Panc1 (cell line): ENCODE results near the gene OTUD1.

ENCODE experiments used
- POLR2AphosphoS5 ChIP-seq: IDR thresholded peaks from 2 replicates; pipeline ENCODE4 v1.6.1; 2012; ENCODE audit warnings: mild to moderate bottlenecking, low read depth, low read length, moderate library complexity
- SIN3A ChIP-seq: IDR thresholded peaks from 2 replicates; pipeline ENCODE4 v1.6.1; 2012; ENCODE audit warnings: low read depth, mild to moderate bottlenecking, low read length, moderate library complexity, borderline replicate concordance; ENCODE audit not compliant: insufficient read depth
- TCF7L2 ChIP-seq: IDR thresholded peaks from 2 replicates; pipeline ENCODE4 v1.6.1; 2011; ENCODE audit warnings: mild to moderate bottlenecking, low read depth, low read length, inconsistent platforms
- TF ChIP-seq, protein P1 (sequence below): fragments of 450-650 bp; IDR thresholded peaks from 2 replicates; pipeline ENCODE4 v1.5.1; 2017; ENCODE audit warnings: mild to moderate bottlenecking

DNA sequence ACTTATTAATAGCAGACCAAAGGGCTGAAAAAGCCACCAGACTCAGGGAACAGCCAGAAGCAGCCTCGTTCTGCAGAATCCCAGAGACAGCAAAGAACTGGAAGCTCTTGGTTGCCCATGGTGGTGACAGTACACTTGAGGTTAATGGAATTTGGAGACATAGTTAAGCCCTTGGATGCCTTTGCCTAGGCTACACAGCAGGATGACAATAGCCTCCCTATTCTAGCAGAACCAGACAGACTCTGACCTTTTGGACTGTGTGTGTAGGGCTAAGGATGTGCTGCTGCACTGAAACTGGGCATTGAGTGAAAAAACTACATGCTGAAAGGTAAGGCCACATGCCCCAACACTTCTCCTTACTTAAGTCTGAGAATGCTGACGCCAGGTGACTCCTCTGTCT is 22.7 kb downstream of the OTUD1 start:
- TF ChIP-seq TCF7L2 (no peak), SIN3A (no peak), POLR2AphosphoS5 (no peak)
- TF ChIP-seq, protein P1, sequence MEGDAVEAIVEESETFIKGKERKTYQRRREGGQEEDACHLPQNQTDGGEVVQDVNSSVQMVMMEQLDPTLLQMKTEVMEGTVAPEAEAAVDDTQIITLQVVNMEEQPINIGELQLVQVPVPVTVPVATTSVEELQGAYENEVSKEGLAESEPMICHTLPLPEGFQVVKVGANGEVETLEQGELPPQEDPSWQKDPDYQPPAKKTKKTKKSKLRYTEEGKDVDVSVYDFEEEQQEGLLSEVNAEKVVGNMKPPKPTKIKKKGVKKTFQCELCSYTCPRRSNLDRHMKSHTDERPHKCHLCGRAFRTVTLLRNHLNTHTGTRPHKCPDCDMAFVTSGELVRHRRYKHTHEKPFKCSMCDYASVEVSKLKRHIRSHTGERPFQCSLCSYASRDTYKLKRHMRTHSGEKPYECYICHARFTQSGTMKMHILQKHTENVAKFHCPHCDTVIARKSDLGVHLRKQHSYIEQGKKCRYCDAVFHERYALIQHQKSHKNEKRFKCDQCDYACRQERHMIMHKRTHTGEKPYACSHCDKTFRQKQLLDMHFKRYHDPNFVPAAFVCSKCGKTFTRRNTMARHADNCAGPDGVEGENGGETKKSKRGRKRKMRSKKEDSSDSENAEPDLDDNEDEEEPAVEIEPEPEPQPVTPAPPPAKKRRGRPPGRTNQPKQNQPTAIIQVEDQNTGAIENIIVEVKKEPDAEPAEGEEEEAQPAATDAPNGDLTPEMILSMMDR = no peak
